HL-60 (cell line): ENCODE measurements around the gene CADM1.

Experiments used
- GABPA ChIP-seq: IDR thresholded peaks from 2 replicates; pipeline ENCODE4 v1.6.1; 2012; ENCODE audit warnings: low read depth
- POLR2AphosphoS5 ChIP-seq: IDR thresholded peaks from 2 replicates; pipeline ENCODE4 v1.6.1; 2012; ENCODE audit warnings: low read depth
- SPI1 ChIP-seq: IDR thresholded peaks from 2 replicates; pipeline ENCODE4 v1.6.1; 2012; ENCODE audit warnings: low read depth, mild to moderate bottlenecking, borderline replicate concordance
- TF ChIP-seq, protein P1 (sequence below): IDR thresholded peaks from 2 replicates; pipeline ENCODE4 v1.6.1; 2012; ENCODE audit warnings: low read depth; ENCODE audit not compliant: insufficient replicate concordance
- TF ChIP-seq, protein P2 (sequence below): IDR thresholded peaks from one replicate; pipeline ENCODE4 v1.5.1; 2011; ENCODE audit warnings: low read length, control low read depth, inconsistent platforms; ENCODE audit not compliant: insufficient read depth

DNA sequence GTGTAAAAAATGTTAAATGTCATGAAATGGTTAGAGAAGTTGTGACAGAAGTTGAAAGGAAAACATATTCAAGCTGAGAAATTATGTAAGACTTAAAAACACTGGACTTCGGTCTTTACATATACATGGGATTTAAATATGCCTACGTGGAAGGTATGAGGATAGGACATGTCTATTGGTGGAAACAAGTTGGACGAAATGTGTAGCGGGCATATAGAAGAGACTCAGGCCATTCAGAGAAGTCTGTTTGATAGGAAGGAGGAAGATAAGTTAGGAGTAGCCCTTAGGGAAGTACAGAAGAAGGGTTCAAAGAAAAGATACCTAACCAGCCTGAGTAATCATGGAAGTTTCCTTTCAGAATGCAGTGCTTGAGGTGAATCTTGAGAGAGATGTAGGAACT is 14.7 kb downstream of the CADM1 start:
- TF ChIP-seq, protein P1, sequence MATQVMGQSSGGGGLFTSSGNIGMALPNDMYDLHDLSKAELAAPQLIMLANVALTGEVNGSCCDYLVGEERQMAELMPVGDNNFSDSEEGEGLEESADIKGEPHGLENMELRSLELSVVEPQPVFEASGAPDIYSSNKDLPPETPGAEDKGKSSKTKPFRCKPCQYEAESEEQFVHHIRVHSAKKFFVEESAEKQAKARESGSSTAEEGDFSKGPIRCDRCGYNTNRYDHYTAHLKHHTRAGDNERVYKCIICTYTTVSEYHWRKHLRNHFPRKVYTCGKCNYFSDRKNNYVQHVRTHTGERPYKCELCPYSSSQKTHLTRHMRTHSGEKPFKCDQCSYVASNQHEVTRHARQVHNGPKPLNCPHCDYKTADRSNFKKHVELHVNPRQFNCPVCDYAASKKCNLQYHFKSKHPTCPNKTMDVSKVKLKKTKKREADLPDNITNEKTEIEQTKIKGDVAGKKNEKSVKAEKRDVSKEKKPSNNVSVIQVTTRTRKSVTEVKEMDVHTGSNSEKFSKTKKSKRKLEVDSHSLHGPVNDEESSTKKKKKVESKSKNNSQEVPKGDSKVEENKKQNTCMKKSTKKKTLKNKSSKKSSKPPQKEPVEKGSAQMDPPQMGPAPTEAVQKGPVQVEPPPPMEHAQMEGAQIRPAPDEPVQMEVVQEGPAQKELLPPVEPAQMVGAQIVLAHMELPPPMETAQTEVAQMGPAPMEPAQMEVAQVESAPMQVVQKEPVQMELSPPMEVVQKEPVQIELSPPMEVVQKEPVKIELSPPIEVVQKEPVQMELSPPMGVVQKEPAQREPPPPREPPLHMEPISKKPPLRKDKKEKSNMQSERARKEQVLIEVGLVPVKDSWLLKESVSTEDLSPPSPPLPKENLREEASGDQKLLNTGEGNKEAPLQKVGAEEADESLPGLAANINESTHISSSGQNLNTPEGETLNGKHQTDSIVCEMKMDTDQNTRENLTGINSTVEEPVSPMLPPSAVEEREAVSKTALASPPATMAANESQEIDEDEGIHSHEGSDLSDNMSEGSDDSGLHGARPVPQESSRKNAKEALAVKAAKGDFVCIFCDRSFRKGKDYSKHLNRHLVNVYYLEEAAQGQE = no peak
- TF ChIP-seq POLR2AphosphoS5 (no peak), SPI1 (no peak), GABPA (no peak)
- TF ChIP-seq, protein P2, sequence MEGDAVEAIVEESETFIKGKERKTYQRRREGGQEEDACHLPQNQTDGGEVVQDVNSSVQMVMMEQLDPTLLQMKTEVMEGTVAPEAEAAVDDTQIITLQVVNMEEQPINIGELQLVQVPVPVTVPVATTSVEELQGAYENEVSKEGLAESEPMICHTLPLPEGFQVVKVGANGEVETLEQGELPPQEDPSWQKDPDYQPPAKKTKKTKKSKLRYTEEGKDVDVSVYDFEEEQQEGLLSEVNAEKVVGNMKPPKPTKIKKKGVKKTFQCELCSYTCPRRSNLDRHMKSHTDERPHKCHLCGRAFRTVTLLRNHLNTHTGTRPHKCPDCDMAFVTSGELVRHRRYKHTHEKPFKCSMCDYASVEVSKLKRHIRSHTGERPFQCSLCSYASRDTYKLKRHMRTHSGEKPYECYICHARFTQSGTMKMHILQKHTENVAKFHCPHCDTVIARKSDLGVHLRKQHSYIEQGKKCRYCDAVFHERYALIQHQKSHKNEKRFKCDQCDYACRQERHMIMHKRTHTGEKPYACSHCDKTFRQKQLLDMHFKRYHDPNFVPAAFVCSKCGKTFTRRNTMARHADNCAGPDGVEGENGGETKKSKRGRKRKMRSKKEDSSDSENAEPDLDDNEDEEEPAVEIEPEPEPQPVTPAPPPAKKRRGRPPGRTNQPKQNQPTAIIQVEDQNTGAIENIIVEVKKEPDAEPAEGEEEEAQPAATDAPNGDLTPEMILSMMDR = no peak
